NOMO-1 treated with DMSO at 0.1 percent for 48 hours (cell line): ENCODE data around the gene AKR1E2.

Source experiments
- DNase-seq: peaks from one replicate; lab custom pipeline; 2025; ENCODE audit not compliant: unreplicated experiment; lab: John Stamatoyannopoulos, UW

AKR1E2 gene

DNA sequence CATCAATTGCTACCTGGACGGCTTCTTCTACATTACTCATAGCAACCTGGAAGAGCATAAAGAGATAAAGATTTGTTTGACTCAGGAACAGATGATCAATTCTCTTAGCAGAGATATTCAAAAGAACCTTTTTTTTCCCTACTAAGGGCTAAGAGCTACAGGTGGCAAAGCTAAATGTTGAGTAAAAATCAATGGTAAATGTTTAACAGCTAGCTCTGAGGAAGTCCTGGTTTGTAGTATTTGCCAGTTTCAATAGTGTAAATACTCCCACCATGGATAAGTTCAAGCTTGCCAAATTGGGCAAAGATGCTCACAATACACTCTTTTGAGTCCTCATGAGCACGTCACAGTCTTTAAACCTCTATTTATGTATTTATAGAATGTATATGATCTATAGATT, 64.0 kb downstream of the AKR1E2 start:
- no peak for DNase-seq

DNA sequence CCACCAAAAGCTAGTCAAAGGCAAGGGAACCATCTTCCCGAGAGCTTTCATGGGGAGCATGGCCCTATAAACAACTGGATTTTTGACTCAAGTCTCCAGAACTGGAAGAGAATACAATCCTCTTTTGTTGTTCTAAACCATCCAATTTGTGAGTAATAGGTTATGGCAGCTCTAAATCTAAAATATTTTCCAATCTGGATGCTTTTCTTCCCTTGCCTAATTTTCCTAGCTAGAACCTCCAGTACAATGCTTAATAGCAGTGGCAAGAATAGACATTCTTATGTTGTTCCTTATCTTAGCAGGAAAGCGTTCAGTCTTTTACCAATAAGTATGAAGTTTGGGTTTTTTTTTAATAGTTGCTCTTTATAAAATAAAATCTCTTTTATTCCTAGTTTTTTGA, 66.7 kb downstream of the AKR1E2 start:
- DNase-seq = no peak

DNA sequence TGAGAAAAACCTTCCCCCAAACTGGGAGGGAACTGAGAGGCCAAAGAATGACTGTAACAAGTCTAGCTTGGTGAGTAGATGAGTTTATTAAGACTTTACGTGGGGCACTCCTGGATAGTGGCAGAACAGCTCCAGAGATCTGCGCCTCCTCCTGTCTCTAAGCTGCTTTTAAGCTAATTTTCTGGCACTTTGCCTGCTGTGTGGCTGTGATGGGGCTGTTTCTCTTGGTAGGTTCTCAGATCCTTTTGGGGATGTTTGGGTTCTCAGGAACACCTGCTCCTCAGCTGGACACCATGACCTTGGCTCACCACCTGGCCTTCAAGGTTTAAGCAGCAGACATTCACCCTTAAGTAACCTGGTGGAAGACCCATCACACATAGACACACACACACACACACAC, 68.3 kb downstream of the AKR1E2 start:
- DNase-seq = no peak
